Mesenchymal stem cell (in vitro differentiated cells and primary cell): ENCODE data around the gene FAM181A.

Experiments
- DNase-seq: peaks from one replicate; pipeline ENCODE4 v3.0.0-alpha.2; 2013
- H2AFZ ChIP-seq: one replicate; pipeline ENCODE4 v1.6.1; 2013; ENCODE audit warnings: low read depth, mild to moderate bottlenecking, control low read depth, inconsistent platforms, low read length, moderate library complexity
- H2AK5ac ChIP-seq: 2 replicates; pipeline ENCODE4 v1.6.1; 2013; ENCODE audit warnings: low read length, moderate library complexity, mild to moderate bottlenecking, inconsistent platforms; ENCODE audit not compliant: severe bottlenecking
- H2BK120ac ChIP-seq: one replicate; pipeline ENCODE4 v1.6.1; 2013; ENCODE audit warnings: low read depth, mild to moderate bottlenecking, inconsistent platforms, low read length, moderate library complexity
- H2BK12ac ChIP-seq, 2 experiments: one replicate each; pipeline ENCODE4 v1.6.1; 2013; ENCODE audit warnings: inconsistent platforms in 2 of 2, low read length in 2 of 2, mild to moderate bottlenecking in 2 of 2, moderate library complexity in 2 of 2, control low read depth in 1 of 2
- H2BK15ac ChIP-seq: one replicate; pipeline ENCODE4 v1.6.1; 2013; ENCODE audit warnings: mild to moderate bottlenecking, low read depth, inconsistent platforms; ENCODE audit not compliant: poor library complexity, severe bottlenecking
- H2BK5ac ChIP-seq: 2 replicates; pipeline ENCODE4 v1.6.1; 2013; ENCODE audit warnings: low read depth, mild to moderate bottlenecking, low read length, control low read depth, inconsistent platforms; ENCODE audit not compliant: poor library complexity, severe bottlenecking
- H3K14ac ChIP-seq, 2 experiments: one replicate each; pipeline ENCODE4 v1.6.1; 2013; ENCODE audit warnings: inconsistent platforms in 2 of 2, low read length in 2 of 2, control low read depth in 1 of 2, mild to moderate bottlenecking in 1 of 2, moderate library complexity in 1 of 2
- H3K18ac ChIP-seq, 2 experiments: one replicate each; pipeline ENCODE4 v1.6.1; 2013; ENCODE audit warnings: inconsistent platforms in 2 of 2, low read length in 2 of 2, control low read depth in 1 of 2, low read depth in 1 of 2, mild to moderate bottlenecking in 1 of 2
- H3K23ac ChIP-seq, 2 experiments: one replicate each; pipeline ENCODE4 v1.6.1; 2013; ENCODE audit warnings: inconsistent platforms in 2 of 2, low read length in 2 of 2, mild to moderate bottlenecking in 2 of 2, moderate library complexity in 2 of 2, control low read depth in 1 of 2
- H3K27ac ChIP-seq: 2 replicates; pipeline ENCODE4 v1.5.1; 2013; ENCODE audit warnings: mild to moderate bottlenecking, moderate library complexity, low read length, control low read depth, inconsistent platforms; ENCODE audit not compliant: poor library complexity, severe bottlenecking
- H3K27me3 ChIP-seq, 2 experiments: 2 replicates each; pipeline versions ENCODE4 v1.6.1 to v1.7.0; 2013; ENCODE audit warnings: low read length in 2 of 2, mild to moderate bottlenecking in 2 of 2, moderate library complexity in 2 of 2, control low read depth in 1 of 2, inconsistent platforms in 1 of 2; ENCODE audit not compliant: control insufficient read depth in 1 of 2, insufficient read depth in 1 of 2
- H3K36me3 ChIP-seq, 2 experiments: 2 replicates each; pipeline versions ENCODE4 v1.6.1 to v1.7.0; 2013; ENCODE audit warnings: low read length in 2 of 2, control low read depth in 1 of 2, inconsistent platforms in 1 of 2, low read depth in 1 of 2, mild to moderate bottlenecking in 1 of 2; ENCODE audit not compliant: insufficient read depth in 2 of 2, control insufficient read depth in 1 of 2
- H3K4ac ChIP-seq, 2 experiments: one replicate each; pipeline ENCODE4 v1.6.1; 2013; ENCODE audit warnings: inconsistent platforms in 2 of 2, low read length in 2 of 2, mild to moderate bottlenecking in 2 of 2, moderate library complexity in 2 of 2, control low read depth in 1 of 2, low read depth in 1 of 2
- H3K4me1 ChIP-seq: 2 replicates; pipeline ENCODE4 v1.6.1; 2013; ENCODE audit warnings: low read depth, low read length, control low read depth; ENCODE audit not compliant: control insufficient read depth, insufficient read depth
- H3K4me2 ChIP-seq: 2 replicates; pipeline ENCODE4 v1.6.1; 2013; ENCODE audit warnings: low read length, mild to moderate bottlenecking, inconsistent platforms; ENCODE audit not compliant: poor library complexity, severe bottlenecking
- H3K4me3 ChIP-seq, 2 experiments: 2 replicates each; pipeline versions ENCODE4 v1.5.1 to v1.7.0; 2013; ENCODE audit warnings: low read length in 2 of 2, mild to moderate bottlenecking in 2 of 2, control low read depth in 1 of 2, low read depth in 1 of 2; ENCODE audit not compliant: insufficient read depth in 1 of 2
- H3K79me1 ChIP-seq: replicated peaks from 2 replicates; pipeline ENCODE4 v1.6.1; 2013; ENCODE audit warnings: mild to moderate bottlenecking, control low read depth, low read length, inconsistent platforms; ENCODE audit not compliant: poor library complexity, severe bottlenecking
- H3K9ac ChIP-seq: 2 replicates; pipeline ENCODE4 v1.7.0; 2013; ENCODE audit warnings: mild to moderate bottlenecking, low read length, moderate library complexity
- H3K9me3 ChIP-seq: 2 replicates; pipeline ENCODE4 v1.7.0; 2013; ENCODE audit warnings: mild to moderate bottlenecking, low read length; ENCODE audit not compliant: control insufficient read depth
- H4K8ac ChIP-seq: one replicate; pipeline ENCODE4 v1.6.1; 2013; ENCODE audit warnings: inconsistent platforms, mild to moderate bottlenecking, low read length, moderate library complexity
- H4K91ac ChIP-seq: one replicate; pipeline ENCODE4 v1.6.1; 2013; ENCODE audit warnings: mild to moderate bottlenecking, low read length, inconsistent platforms
- WGBS: methylation state at CpG from one replicate; pipeline ENCODE4 v1.1.7; 2013; ENCODE audit warnings: mixed read lengths; 5-methylcytosine and 5-hydroxymethylcytosine counted together

Gene FAM181A

GRCh38 chr14:93932642-93933041 is 5.5 kb downstream of the FAM181A start:
- 83% methylated on average over 4 of the region's 4 CpGs for WGBS
- no peak overlapping the region for H3K4me2 ChIP-seq
- no peak overlapping the region for H2BK12ac ChIP-seq
- H2BK5ac ChIP-seq: no peak overlapping the region
- no peak overlapping the region for H3K18ac ChIP-seq
- no peak overlapping the region for H3K9ac ChIP-seq
- no peaks in the 10 kb centered on the region for H3K9me3 ChIP-seq
- H3K14ac ChIP-seq: no peak overlapping the region
- H3K4ac ChIP-seq: no peak overlapping the region
- H3K27ac ChIP-seq: no peak overlapping the region
- peaks cover 2% of the 10 kb centered on the region for H3K4me1 ChIP-seq
- no peak overlapping the region for H2AK5ac ChIP-seq
- H3K23ac ChIP-seq: no peak overlapping the region
- no peaks in the 10 kb centered on the region for H3K36me3 ChIP-seq
- H3K4me3 ChIP-seq: no peak overlapping the region
- no peak for DNase-seq
- H3K27me3 ChIP-seq: peaks cover 44 to 71% of the 10 kb centered on the region in 2 experiments
- H2BK15ac ChIP-seq: no peak overlapping the region
- no peaks in the 10 kb centered on the region for H3K79me1 ChIP-seq
- H4K91ac ChIP-seq: no peak overlapping the region
- H2BK120ac ChIP-seq: no peak overlapping the region
- H2AFZ ChIP-seq: no peak overlapping the region
- H4K8ac ChIP-seq: no peak overlapping the region

GRCh38 chr14:93935213-93935612 is 8.1 kb downstream of the FAM181A start:
- Histone ChIP-seq H3K4me2 (no peak overlapping the region), H3K4me3 (no peak overlapping the region), H3K36me3 (peaks cover 0 to 3% of the 10 kb centered on the region in 2 experiments), H4K91ac (no peak overlapping the region), H2BK5ac (no peak overlapping the region), H2AFZ (no peak overlapping the region), H3K4ac (no peak overlapping the region), H3K4me1 (peaks cover 12% of the 10 kb centered on the region), H3K14ac (no peak overlapping the region), H2BK15ac (no peak overlapping the region), H3K27me3 (peaks cover 43 to 82% of the 10 kb centered on the region in 2 experiments), H2BK120ac (no peak overlapping the region), H3K9me3 (no peaks in the 10 kb centered on the region), H4K8ac (no peak overlapping the region), H3K18ac (no peak overlapping the region), H3K23ac (no peak overlapping the region), H3K27ac (no peak overlapping the region), H2BK12ac (no peak overlapping the region), H3K79me1 (no peaks in the 10 kb centered on the region), H2AK5ac (no peak overlapping the region), H3K9ac (no peak overlapping the region)
- no peak for DNase-seq
- 78% methylated on average over 6 of the region's 8 CpGs for WGBS

GRCh38 chr14:93936245-93936644 is 9.1 kb downstream of the FAM181A start:
- Histone ChIP-seq H2BK15ac (no peak overlapping the region), H2BK120ac (no peak overlapping the region), H3K27me3 (peaks cover 35 to 73% of the 10 kb centered on the region in 2 experiments), H2AK5ac (no peak overlapping the region), H3K9me3 (no peaks in the 10 kb centered on the region), H3K4me1 (peaks cover 20% of the 10 kb centered on the region), H3K4me2 (no peak overlapping the region), H2AFZ (no peak overlapping the region), H3K18ac (no peak overlapping the region), H3K14ac (no peak overlapping the region), H3K4ac (no peak overlapping the region), H4K8ac (no peak overlapping the region), H3K79me1 (no peaks in the 10 kb centered on the region), H3K36me3 (peaks cover 0 to 3% of the 10 kb centered on the region in 2 experiments), H2BK12ac (no peak overlapping the region), H4K91ac (no peak overlapping the region), H3K4me3 (no peak overlapping the region), H3K9ac (no peak overlapping the region), H3K23ac (no peak overlapping the region), H2BK5ac (no peak overlapping the region), H3K27ac (no peak overlapping the region)
- WGBS: 38% methylated on average over 4 of the region's 5 CpGs
- DNase-seq: no peak

DNA sequence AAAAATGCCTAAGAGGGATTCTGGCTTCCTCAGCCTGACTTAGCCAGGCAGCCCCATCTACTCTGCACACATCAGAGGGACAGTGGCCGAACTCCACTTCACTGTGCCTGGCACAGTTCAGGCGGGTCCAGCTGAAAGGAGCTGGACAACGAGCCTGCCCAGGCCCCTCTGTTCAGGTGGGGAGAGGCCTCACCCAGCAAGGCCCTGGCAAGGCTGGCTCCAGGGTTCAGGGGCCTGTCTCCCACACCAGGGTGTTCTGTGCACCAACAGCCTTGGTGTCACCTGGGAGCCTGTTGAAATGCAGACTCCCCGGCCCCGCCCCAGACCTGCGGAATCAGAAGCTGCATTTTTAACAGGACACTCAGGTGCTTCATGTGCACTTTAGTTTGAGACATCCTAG is 9.8 kb downstream of the FAM181A start:
- Histone ChIP-seq H2AFZ (no peak overlapping the region), H3K14ac (no peak overlapping the region), H2BK12ac (no peak overlapping the region), H3K27me3 (peaks cover 29 to 66% of the 10 kb centered on the region in 2 experiments), H3K4me3 (no peak overlapping the region), H2BK5ac (no peak overlapping the region), H3K4ac (no peak overlapping the region), H3K23ac (no peak overlapping the region), H3K18ac (no peak overlapping the region), H3K4me1 (peaks cover 25% of the 10 kb centered on the region), H3K36me3 (peaks cover 0 to 3% of the 10 kb centered on the region in 2 experiments), H2BK120ac (no peak overlapping the region), H4K91ac (no peak overlapping the region), H2BK15ac (no peak overlapping the region), H2AK5ac (no peak overlapping the region), H3K9me3 (no peaks in the 10 kb centered on the region), H3K79me1 (no peaks in the 10 kb centered on the region), H3K4me2 (no peak overlapping the region), H3K9ac (no peak overlapping the region), H3K27ac (no peak overlapping the region), H4K8ac (no peak overlapping the region)
- 91% methylated on average over 6 of the region's 6 CpGs for WGBS
- no peak for DNase-seq
